Activated T-cell treated with anti-CD3 and anti-CD28 coated beads, Interleukin-2, amount 50 U/mL, for 4 hours (primary cell): ENCODE measurements around the gene KLHL34. TPM values are rescaled to one million over a fixed set of nuclear protein-coding genes. Genes with fewer than 3 reads are reported as not detected.

Experiments used
- ATAC-seq, 2 donors: fragments of 200-7000 bp; cut with Tn5 transposase; one replicate each; pipeline ENCODE4 v1.10.0; 2021
- DNase-seq: peaks from one replicate; pipeline ENCODE4 v3.0.0-alpha.2; 2020
- H3K27me3 Mint-ChIP-seq: one replicate; pipeline ENCODE4 v1.8.0; 2021; ENCODE audit warnings: low read depth, mixed read lengths
- H3K36me3 Mint-ChIP-seq: one replicate; pipeline ENCODE4 v1.8.0; 2022; ENCODE audit warnings: mixed read lengths; ENCODE audit not compliant: insufficient read depth
- H3K4me1 Mint-ChIP-seq: one replicate; pipeline ENCODE4 v1.8.0; 2021; ENCODE audit warnings: low read depth, mixed read lengths
- H3K4me3 Mint-ChIP-seq: one replicate; pipeline ENCODE4 v1.8.0; 2021; ENCODE audit warnings: mild to moderate bottlenecking, moderate library complexity, mixed read lengths
- H3K9me3 Mint-ChIP-seq: one replicate; pipeline ENCODE4 v1.8.0; 2021; ENCODE audit warnings: mixed read lengths
- total RNA-seq, 3 donors: library from RNA; stranded (reverse); gene quantifications; one replicate each; pipeline ENCODE4 v1.2.1, GENCODE V29; 2021

Gene KLHL34, protein sequence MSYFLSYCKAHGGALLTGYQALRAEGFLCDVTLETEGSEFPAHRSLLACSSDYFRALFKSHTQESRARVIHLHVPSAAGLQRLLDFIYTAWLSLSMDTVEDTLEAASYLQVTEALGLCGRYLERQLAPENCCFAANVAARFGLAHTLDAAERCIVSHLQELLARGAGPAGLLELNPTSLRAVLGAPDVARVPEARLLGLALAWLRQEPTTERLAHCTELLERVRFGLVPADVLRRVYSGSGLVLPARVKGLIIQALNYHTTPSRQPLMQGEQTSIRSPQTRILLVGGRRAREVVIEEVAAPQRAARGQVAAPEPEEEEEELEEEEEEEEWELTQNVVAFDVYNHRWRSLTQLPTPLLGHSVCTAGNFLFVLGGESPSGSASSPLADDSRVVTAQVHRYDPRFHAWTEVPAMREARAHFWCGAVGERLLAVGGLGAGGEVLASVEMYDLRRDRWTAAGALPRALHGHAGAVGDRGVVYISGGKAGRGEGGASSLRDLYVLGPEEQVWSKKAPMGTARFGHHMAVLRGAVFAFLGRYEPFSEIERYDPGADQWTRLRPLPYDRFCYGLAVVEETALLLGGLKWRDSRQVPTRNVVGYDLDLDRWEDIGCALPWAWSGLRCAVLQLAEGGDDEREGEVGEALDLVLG
- under 1 TPM; 0.49 to 0.61 (median 0.53) TPM for total RNA-seq

DNA sequence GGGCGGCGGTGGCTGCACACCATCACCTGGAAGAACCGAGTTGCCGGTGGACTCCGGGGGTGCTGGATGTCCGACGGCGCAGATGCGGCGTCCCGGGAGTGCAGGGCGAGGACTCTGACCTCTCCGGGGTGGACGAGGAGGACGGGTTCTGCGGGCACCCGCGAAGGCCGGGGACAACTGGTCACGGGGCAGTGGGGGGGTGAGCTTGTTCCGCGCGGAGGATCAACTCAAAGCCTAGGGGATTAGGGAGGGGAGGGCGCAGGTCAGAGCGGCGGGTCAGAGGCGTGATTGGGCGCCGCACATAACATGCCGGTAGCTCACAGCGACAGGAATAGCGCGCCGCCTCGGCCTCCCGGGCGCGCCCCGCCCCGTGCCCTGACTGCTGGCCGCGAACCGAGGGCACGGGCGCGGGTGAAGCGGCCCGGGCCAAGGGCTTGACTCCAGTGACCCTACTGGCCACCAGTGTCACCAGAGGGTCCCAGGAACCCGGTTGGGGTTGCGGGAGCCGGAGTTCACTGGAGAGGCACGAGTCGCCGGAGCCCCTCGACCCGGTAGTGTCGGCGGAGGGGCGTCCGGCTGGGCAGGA lies at the start of gene KLHL34:
TSS of gene KLHL34 (minus strand) at position 179 of the 586 bp plus-strand sequence. CDS start 542 bp downstream, outside the sequence.
- no peak for DNase-seq
- peak; percentile 65 for ATAC-seq
- Mint-ChIP-seq H3K4me3 (peak within 1 kb of the TSS; percentile 59), H3K9me3 (no peaks in the 10 kb centered on the region), H3K4me1 (peaks cover 6% of the 10 kb centered on the region), H3K36me3 (no peaks in the 10 kb centered on the region), H3K27me3 (peaks cover 5% of the 10 kb centered on the region)

DNA sequence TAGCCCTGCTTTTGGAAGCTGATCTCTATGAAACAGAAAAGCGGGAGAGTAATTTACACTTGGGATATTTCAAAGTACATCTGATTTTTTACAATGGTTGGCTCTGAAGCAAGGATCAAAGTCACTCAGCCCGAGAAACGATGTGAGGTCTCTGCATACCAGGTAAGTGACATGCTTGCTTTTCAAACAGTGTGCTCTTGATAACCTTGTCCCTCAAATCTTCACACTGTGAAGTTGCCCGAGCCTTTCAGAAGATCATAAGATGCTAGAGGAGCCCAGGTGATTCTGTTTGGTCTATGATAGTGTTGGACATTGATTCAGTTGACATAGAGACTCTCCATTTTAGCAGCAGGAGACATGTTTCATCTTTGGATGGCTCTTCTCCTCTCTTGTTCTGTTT lies 47.1 kb upstream of the KLHL34 start:
- DNase-seq, result no peak
- H3K27me3 Mint-ChIP-seq, result no peaks in the 10 kb centered on the region
- H3K4me1 Mint-ChIP-seq, result no peaks in the 10 kb centered on the region
- no peaks in the 10 kb centered on the region for H3K9me3 Mint-ChIP-seq
- no peak for ATAC-seq
- H3K36me3 Mint-ChIP-seq, result no peaks in the 10 kb centered on the region
- H3K4me3 Mint-ChIP-seq, result no peak overlapping the region

DNA sequence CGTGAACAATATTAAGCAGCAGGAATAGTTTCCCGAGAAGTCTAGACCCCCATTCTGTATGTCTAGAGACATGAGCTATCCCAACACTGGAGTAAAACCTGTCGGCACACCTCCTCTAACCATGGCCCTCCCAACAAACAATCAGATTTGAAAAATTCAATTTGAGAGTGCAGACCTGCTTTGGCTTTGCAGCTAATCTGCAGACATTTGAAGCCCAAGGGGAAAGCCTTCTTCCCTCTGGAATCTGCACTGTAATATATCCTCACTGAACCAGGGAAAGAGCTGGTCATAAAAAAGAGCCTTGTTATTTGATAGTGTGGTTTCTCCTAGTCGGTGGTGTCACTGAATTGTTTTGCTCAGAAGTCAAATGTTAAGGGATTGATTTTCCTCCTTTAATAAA lies 44.6 kb upstream of the KLHL34 start:
- ATAC-seq (no peak), DNase-seq (no peak)
- Mint-ChIP-seq H3K4me3 (no peak overlapping the region), H3K9me3 (no peaks in the 10 kb centered on the region), H3K27me3 (no peaks in the 10 kb centered on the region), H3K36me3 (no peaks in the 10 kb centered on the region), H3K4me1 (no peaks in the 10 kb centered on the region)

DNA sequence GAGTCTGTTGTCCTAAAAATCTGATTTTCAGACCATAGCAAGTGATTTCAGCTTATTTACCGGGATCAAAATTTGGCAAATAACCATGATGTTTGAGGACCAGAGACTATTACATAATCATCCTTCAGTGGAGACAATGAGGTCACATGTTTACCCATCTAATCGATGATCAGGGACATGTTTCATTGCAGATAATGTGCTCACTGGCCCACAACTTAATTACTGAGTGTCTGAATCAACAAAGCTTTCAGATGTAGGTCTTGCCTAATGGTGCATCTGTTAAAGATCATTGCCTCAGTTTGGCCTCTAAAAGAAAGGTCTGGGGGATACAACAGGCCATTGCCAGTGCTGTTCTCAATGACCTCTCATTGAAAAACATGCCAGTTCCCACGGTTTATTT lies 42.8 kb upstream of the KLHL34 start:
- Mint-ChIP-seq H3K9me3 (no peaks in the 10 kb centered on the region), H3K36me3 (no peaks in the 10 kb centered on the region), H3K27me3 (no peaks in the 10 kb centered on the region), H3K4me3 (no peak overlapping the region), H3K4me1 (no peaks in the 10 kb centered on the region)
- DNase-seq (no peak), ATAC-seq (no peak)

DNA sequence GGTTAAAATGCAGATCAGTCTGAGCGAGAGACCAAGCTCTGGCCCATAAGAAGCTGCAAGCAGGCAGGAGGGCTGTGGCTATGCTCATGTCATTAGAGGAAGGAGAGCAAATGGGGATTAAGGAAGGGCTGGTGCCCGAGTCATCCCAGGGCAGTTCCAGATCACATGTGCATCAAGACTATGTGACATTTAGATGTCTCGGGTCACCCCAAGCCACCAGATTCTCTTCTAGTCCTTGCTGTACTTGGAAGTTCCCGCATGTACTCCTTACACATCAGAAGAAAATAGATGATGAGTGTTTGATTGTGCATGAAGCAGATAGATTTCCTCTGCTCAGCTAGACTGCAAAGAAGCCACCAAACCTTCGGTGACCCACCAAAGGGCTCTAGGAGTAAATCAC lies 42.1 kb upstream of the KLHL34 start:
- Mint-ChIP-seq H3K4me1 (no peaks in the 10 kb centered on the region), H3K27me3 (no peaks in the 10 kb centered on the region), H3K4me3 (no peak overlapping the region), H3K36me3 (no peaks in the 10 kb centered on the region), H3K9me3 (no peaks in the 10 kb centered on the region)
- ATAC-seq, result no peak
- no peak for DNase-seq

DNA sequence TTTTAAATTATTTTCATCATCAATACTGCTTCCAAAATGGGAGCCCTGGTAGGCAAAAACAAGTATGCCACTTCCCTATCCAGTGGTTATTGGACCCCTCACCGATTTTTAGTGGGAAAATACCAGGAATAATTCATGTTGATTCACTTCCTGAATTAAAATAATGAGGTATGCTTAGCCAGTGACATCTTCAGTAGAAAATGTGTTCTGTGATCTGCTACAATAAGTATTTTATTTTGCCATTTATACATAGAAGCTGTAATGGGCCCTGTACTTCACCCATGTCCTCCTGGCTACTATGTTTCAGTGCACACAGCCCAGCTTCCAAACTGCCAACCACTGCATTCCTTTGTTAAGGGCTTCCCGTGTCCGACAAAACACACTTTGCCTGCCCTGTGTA lies 41.0 kb upstream of the KLHL34 start:
- H3K4me3 Mint-ChIP-seq, result no peak overlapping the region
- H3K9me3 Mint-ChIP-seq, result no peaks in the 10 kb centered on the region
- H3K36me3 Mint-ChIP-seq, result no peaks in the 10 kb centered on the region
- H3K27me3 Mint-ChIP-seq, result no peaks in the 10 kb centered on the region
- DNase-seq, result no peak
- ATAC-seq, result no peak
- no peaks in the 10 kb centered on the region for H3K4me1 Mint-ChIP-seq

DNA sequence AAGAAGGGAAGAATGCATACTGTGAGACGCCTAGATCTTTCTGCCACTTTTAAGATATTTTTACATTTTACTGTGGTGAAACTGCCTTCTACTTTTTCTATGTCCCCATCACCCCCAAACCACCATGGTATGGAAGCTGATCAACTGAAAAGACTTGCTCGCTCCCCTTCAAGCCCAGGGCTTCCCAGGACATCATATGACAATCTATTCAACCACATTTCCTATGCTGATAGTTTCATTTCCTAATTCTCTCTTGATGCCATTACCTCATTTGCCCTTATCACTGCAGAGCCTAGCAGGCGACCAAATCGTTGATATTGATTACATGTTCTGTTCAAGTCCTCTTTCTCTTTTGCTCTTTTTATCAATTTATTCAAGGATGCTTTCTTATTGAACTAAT lies 40.1 kb upstream of the KLHL34 start:
- Mint-ChIP-seq H3K36me3 (no peaks in the 10 kb centered on the region), H3K9me3 (no peaks in the 10 kb centered on the region), H3K27me3 (no peaks in the 10 kb centered on the region), H3K4me3 (no peak overlapping the region), H3K4me1 (no peaks in the 10 kb centered on the region)
- DNase-seq, result no peak
- no peak for ATAC-seq

DNA sequence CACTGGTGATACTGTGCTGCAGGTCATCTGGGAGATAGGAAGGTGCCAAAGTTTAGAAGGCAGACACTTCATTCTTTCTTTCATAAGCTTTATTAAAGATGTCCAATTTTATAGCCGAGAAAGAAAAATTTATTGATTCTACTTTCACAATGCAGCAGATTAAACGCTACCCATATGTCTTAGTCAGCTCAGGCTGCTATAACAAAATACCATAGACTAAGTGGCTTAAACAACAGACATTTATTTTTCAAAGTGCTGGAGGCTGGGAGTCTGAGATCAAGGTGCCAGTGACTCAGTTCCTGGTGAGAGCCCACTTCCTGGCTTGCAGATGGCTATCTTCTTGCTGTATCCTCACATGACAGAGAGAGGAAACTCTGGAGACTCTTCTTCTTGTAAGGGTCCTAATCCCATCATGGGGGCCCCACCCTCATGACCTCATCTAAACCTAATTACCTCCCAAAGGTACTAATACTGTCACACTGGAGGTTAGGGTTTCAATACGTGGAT lies 33.4 kb upstream of the KLHL34 start:
- ATAC-seq, result no peak
- Mint-ChIP-seq H3K4me1 (no peaks in the 10 kb centered on the region), H3K9me3 (no peaks in the 10 kb centered on the region), H3K27me3 (no peaks in the 10 kb centered on the region), H3K4me3 (no peak overlapping the region), H3K36me3 (no peaks in the 10 kb centered on the region)
- no peak for DNase-seq

DNA sequence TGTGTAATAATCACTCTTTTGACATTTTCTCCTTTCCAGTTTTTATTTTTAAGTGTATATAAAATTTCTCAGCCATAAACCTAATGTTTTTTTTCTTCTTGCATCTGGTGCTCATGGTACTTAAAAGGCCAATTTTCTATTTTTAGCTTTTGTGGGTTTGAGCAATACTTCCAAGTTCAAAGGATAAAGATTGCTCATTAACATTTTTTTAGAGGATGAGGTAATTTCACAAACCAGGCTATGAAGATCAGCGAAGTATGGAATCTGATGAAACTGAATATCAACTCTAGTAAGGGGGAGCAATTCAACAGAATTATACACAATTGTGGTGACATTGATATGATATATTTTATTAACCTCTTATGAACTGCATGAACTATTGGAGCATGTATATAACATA lies 25.8 kb upstream of the KLHL34 start:
- Mint-ChIP-seq H3K36me3 (no peaks in the 10 kb centered on the region), H3K4me1 (no peaks in the 10 kb centered on the region), H3K9me3 (no peaks in the 10 kb centered on the region), H3K27me3 (no peaks in the 10 kb centered on the region), H3K4me3 (no peak overlapping the region)
- no peak for ATAC-seq
- DNase-seq, result no peak

DNA sequence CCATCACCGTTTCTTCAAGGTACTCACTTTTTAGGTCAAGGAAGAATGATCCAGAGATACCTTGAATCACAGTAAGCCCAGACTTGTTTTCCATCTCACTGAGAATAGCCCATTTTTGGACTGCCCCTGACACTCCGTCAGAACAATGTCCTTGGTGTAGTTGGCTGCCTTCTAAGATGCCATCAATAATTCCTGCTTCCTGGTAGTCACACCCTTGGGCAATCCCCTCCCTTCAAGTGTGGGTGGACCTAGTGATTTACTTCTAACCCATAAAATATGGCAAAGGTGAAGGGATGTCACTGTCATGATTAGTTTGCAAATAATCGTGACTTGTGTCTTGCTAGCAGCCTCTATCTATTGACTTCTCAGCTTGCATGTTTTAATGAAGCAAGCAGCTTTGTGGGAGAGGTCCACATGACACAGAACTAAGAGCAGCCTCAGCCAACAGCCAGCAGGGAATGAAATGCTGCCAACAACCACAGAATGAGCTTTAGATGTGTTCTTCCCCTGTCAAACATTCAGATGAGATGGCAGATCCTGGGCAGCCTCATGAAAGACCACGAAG lies 20.0 kb upstream of the KLHL34 start:
- Mint-ChIP-seq H3K4me1 (no peaks in the 10 kb centered on the region), H3K27me3 (peaks cover under 1% of the 10 kb centered on the region), H3K36me3 (no peaks in the 10 kb centered on the region), H3K4me3 (no peak overlapping the region), H3K9me3 (no peaks in the 10 kb centered on the region)
- ATAC-seq (no peak), DNase-seq (no peak)

DNA sequence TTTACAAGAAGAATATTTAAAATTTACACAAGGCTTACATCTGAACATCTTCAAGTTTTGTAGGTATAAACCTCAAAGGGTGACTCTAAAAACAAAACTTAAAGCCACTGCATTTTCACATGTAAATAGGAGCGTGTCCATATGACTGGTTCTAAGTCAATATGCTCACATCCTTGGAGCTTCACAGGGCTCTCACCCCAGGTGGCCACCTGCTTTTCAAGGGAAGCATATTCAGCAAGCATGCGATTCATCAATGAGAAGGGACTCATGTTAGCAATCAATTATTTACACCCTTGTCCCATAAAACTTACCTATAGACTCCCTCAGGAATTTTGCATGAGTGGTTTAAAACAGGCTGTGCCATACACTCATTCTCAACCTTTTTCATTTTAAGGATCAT lies 17.8 kb upstream of the KLHL34 start:
- H3K27me3 Mint-ChIP-seq, result peaks cover 3% of the 10 kb centered on the region
- no peak for DNase-seq
- H3K4me1 Mint-ChIP-seq, result no peaks in the 10 kb centered on the region
- H3K4me3 Mint-ChIP-seq, result no peak overlapping the region
- H3K9me3 Mint-ChIP-seq, result no peaks in the 10 kb centered on the region
- no peak for ATAC-seq
- no peaks in the 10 kb centered on the region for H3K36me3 Mint-ChIP-seq

DNA sequence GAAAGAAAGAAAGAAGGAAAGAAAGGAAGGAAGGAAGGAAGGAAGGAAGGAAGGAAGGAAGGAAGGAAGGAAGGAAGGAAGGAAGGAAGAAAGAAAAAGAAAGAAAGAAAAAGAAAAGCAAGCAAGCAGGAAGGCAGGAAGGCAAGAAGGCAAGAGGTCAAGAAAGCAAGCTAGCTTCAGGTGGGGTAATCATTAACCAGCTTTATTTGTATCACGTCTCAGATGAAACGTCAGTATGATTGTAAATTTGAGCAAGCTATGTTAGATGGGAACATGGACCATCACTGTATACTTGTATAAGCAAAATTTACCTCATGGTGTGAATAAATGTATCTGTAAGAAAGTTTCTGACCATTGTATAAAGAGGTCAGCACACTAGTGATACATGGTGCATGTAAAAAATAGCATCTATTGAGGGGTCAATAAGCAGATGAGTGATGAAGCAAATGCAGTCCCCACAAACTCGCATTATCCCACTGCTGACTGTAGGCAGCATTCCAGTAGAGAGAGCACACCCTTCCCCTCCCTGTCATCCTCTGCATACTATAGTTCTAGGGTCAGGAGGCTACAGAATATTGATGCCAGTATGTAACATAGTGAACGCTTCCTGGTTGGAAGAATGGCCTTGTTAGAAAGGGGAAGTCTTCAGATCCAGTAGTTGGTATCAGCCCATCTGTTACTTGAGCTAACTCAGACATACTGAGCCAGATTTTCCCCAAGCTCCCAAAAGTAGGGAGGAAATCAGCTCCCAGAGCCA lies 16.5 kb upstream of the KLHL34 start:
- Mint-ChIP-seq H3K4me3 (no peak overlapping the region), H3K27me3 (peaks cover 3% of the 10 kb centered on the region), H3K4me1 (no peaks in the 10 kb centered on the region), H3K36me3 (no peaks in the 10 kb centered on the region), H3K9me3 (no peaks in the 10 kb centered on the region)
- ATAC-seq, result no peak
- DNase-seq, result no peak

DNA sequence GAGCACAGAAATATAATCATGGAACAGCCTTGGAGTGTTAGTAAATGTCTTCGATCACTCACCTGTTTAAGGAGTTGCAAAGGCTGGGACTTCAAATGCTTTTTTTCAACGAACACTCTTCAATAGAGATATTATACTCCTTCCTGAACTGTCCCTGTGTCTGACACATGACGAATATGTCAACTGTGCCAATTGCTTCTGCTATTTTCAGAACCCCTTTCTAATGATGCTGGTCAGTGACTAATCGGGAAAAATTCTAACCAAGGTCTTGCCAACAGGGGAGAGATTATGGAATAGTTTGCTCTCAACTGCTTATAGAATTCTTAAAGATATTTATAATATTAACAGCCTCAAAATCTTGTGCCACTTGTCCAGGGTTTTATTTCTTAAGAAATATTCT lies 8.5 kb upstream of the KLHL34 start:
- Mint-ChIP-seq H3K36me3 (no peaks in the 10 kb centered on the region), H3K4me3 (no peak overlapping the region), H3K27me3 (peaks cover 7% of the 10 kb centered on the region), H3K4me1 (no peaks in the 10 kb centered on the region), H3K9me3 (no peaks in the 10 kb centered on the region)
- DNase-seq (no peak), ATAC-seq (no peak)

DNA sequence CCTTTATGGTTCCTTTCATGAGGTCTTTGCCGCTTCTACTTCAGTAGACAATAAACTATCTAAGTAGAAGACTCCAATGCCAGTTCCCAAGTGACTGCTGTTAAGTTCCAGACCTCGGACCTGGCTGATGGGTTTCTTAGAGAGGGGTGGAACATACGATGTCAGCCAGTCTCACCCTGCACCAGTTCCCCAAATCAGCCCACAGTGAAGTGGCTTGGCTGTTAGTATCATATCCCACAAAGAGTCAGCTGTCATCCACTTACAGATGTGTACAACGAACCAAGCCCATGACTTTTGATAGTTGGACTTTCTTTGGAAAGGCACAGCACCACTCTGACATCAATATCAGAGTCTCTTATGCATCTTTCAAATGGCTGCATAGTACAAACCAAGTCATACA lies 8.1 kb upstream of the KLHL34 start:
- Mint-ChIP-seq H3K4me1 (no peaks in the 10 kb centered on the region), H3K4me3 (no peak overlapping the region), H3K36me3 (no peaks in the 10 kb centered on the region), H3K9me3 (no peaks in the 10 kb centered on the region), H3K27me3 (peaks cover 7% of the 10 kb centered on the region)
- DNase-seq, result no peak
- no peak for ATAC-seq
